Measurements from ENCODE around the gene GRIN3B.

Gene GRIN3B

GRCh38 chr19:991174-991931, 8.9 kb upstream of the GRIN3B start:
- DNase-seq: peak; percentile 89

- no peak for DNase-seq
These were observed 8.1 kb upstream of the GRIN3B start for GRCh38 chr19:991932-992669.

GRCh38 chr19:992670-993055, 7.6 kb upstream of the GRIN3B start:
- DNase-seq: no peak

GRCh38 chr19:993361-993830, 6.8 kb upstream of the GRIN3B start:
- no peak for DNase-seq

- no peak for DNase-seq
These were observed 6.3 kb upstream of the GRIN3B start for GRCh38 chr19:993831-994393.

GRCh38 chr19:994516-994915, 5.7 kb upstream of the GRIN3B start:
- DNase-seq: no peak

- DNase-seq: no peak
These were observed 5.0 kb upstream of the GRIN3B start for GRCh38 chr19:995051-995827.

GRCh38 chr19:996051-996838, 4.0 kb upstream of the GRIN3B start:
- peak; percentile 73 for DNase-seq

- no peak for DNase-seq
These were observed 2.2 kb upstream of the GRIN3B start for GRCh38 chr19:998064-998463.

- no peak for DNase-seq
These were observed 870 bp upstream of the GRIN3B start for GRCh38 chr19:999379-999719.

GRCh38 chr19:1000591-1001537, 645 bp downstream of the GRIN3B start:
- no peak for DNase-seq

GRCh38 chr19:1001538-1002166, 1.4 kb downstream of the GRIN3B start:
- DNase-seq: peak; percentile 81

GRCh38 chr19:1002600-1002999, 2.4 kb downstream of the GRIN3B start:
- DNase-seq: no peak

GRCh38 chr19:1003283-1003682, 3.1 kb downstream of the GRIN3B start:
- no peak for DNase-seq

GRCh38 chr19:1004204-1004802, 4.1 kb downstream of the GRIN3B start:
- no peak for DNase-seq

- DNase-seq: no peak
These were observed 4.8 kb downstream of the GRIN3B start for GRCh38 chr19:1004803-1005664.

GRCh38 chr19:1006711-1007398, 6.6 kb downstream of the GRIN3B start:
- no peak for DNase-seq

- no peak for DNase-seq
These were observed 7.4 kb downstream of the GRIN3B start for GRCh38 chr19:1007399-1008251.
